Measurements from ENCODE around the gene PLSCR3.

The PLSCR3 gene

DNA sequence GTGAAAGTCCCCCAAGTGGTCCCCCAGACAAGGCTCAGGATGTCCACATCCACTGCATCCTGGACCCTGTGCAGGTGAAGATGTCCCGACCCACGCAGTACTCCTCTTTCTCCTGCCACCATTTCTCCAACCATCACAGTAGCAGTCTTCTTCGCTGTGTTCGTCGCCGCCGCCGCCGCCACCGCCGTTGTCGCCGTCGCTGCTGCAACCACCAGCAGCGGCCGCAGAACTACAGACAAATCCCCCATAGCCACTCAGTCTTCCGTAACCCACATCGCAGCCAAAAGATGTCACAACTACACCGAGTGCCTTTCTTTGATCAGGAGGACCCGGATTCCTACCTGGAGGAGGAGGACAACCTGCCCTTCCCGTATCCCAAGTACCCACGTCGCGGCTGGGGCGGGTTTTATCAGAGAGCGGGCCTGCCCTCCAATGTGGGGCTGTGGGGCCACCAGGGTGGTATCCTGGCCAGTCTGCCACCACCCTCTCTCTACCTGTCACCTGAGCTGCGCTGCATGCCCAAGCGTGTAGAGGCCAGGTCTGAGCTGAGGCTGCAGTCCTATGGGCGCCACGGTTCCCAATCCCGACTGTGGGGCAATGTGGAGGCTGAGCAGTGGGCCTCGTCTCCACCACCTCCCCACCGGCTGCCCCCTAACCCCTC, 32.0 kb upstream of the PLSCR3 start:
- DNase-seq = no peak

DNA sequence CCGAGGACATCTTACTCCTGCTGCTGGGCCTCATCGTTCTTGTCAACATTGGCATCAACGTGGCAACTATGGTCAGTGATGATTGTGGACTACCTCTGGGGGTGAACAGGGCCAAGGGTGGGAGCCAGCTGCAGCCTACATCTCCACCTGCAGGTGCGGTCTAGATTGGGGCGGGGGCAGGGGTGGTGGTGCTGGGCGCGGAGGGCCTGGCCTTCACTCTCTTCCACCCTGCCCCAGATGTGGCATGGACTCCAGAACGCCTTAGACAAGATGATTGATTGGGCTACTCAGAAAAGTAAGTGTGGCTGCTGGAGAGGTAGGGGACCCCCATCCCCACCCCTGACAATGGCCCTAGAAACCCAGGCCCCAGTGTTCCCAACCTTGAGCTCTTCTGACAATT, 31.4 kb upstream of the PLSCR3 start:
- DNase-seq = no peak

DNA sequence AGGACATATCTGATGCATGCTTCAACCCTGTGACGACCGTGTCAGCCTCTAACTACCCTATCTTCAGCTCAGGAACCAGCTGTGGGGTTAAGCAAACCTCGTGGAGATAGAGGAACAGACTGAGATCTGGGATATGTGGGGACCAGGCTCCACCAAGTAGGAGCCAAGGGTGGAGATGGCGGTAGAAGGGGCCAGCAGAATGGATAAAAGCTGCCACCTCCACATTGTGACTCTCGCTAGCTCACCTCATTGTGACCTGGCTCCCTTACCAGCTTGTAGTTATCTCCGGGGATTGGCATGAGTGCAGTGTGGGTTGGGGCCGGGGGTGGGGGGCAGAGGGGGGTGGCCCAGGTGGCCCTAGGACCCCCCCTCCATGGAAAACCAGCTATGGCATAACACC, 31.0 kb upstream of the PLSCR3 start, which contains the start of gene SPEM2:
TSS of gene SPEM2 (plus strand) at position 301 of the 400 bp plus-strand sequence. CDS start at position 374, 73 bp downstream.
- DNase-seq = no peak

DNA sequence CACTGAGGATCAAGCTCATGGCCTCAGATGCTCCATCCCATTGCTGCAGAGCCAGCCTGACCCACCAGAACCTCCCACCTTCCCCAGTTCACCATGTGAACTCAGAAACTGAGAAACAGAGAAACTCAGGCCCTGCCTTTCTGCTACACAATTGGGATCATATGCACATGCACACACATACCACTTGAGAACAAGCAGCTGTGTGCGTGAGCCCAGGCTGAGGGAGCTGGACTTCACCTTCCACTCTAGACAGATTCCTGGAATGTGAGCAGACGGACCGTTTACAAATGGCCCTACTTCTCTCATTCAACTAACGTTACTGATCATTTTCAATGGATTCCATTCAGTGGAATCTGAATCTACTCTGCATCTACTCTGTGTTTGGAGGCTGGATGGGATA, 29.4 kb upstream of the PLSCR3 start:
- DNase-seq = no peak

DNA sequence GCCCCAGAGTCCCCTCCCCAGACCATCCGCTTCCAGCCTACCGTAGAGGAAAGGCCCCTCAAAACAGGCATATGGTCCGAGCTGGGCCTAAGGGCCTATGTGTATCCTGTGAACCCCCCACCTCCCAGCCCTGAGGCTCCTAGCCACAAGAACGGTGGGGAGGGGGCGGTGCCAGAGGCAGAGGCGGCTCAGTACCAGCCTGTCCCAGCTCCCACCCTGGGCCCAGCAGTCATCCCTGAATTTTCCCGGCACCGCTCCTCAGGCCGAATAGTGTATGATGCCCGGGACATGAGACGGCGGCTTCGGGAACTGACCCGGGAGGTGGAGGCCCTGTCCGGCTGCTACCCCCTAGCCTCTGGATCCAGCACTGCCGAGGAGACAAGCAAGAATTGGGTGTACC, 26.9 kb upstream of the PLSCR3 start:
- DNase-seq = no peak

DNA sequence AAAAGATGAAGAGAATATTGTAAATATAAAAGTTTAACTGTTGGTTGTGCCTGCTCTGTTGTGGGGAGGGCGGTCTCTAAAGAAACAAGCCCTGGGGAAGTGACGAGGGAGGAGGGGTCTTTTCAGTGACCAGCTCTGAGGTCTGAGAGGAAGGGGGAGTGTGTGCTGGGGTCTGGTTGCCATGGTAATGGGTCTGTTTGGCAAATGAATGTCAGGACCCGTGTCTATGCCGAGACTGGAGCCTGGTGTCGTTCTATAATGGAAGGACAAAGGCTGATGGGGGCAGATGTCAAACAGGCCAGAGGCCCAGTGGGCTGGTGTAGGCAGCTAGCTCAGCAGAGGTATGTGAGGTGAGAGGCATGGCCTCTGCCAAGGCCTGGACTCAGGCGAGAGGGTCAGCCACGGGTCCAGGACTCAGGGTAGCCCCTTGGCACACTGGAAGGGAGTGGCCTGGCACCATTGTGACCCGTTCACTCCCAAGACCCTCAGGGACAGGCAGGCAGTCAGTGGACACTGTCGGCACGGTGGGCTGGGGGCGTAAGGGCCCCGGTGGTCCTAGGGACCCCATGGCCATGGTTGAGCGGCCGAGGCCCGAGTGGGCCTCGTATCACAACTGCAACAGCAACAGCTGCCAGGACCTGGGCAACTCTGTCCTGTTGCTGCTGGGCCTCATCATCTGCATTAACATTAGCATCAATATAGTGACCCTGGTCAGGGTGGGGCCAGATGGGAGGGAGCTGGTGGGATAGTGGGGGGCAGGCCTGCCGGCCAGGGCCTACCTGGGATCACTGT, 25.7 kb upstream of the PLSCR3 start, which contains the start of gene SPEM1:
TSS of gene SPEM1 (plus strand) at position 506 of the 792 bp plus-strand sequence. CDS start at position 567, 61 bp downstream.
- DNase-seq = no peak

DNA sequence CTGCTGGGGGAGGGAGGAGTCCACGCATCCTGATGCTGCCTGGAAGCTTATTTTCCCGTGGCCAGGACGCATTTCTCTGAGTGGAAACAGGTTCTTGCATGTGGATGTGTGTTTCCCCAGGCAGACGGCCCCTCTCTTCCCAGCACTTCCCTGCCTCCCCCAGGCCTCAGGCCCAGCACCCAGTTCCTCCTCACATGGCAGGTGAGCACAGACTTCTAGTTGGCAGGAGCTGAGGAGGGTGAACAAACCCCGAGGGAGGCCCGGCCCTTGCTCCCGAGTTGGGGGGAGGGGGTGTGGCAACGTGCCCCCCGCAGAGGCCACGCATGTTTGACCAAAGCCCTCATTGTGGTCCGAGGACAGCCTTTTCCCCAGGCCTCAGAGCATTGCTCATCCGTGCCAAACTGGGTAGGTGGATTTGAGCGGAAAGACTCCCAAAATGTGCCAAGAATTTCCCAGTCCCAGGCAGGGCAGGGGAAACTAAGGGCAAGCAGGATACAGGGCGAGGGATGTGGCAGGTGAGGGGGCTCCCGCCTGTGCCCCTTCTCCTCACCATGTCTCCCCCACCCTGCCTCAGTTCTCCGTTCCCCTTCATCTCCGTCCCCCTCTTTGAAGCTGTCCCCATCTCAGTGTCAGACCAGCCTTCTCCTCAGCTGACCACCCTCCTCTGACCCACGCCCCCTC, 24.3 kb upstream of the PLSCR3 start:
- no peak for DNase-seq

DNA sequence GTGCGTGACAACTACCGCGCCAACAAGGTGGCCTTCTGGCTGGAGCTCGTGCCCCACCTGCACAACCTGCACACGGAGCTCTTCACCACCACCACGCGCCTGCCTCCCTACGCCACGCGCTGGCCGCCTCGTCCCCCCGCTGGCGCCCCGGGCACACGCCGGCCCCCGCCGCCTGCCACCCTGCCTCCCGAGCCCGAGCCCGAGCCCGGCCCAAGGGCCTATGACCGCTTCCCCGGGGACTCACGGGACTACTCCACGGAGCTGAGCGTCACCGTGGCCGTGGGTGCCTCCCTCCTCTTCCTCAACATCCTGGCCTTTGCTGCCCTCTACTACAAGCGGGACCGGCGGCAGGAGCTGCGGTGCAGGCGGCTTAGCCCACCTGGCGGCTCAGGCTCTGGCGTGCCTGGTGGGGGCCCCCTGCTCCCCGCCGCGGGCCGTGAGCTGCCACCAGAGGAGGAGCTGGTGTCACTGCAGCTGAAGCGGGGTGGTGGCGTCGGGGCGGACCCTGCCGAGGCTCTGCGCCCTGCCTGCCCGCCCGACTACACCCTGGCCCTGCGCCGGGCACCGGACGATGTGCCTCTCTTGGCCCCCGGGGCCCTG, 22.8 kb upstream of the PLSCR3 start:
- no peak for DNase-seq

DNA sequence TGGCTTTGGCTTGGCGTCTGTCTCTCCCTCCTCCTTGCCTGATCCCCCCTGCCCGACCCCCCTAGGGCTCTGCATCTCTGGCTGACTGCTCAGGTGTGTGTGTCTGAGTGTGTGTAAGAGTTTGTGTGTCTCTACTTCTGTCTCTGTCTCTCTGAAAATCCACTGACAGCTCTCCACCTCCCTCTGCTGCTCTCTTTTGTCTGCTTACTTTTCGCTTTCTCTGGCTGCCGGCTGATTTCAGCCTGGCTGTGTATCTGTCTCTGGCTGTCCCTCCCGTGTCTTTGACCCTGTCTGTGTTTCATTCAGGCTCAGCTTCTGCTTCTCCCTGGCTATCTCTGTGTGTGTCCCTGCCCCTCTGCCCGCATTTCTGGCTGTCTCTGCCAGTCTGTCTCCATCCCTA, 22.0 kb upstream of the PLSCR3 start:
- no peak for DNase-seq

DNA sequence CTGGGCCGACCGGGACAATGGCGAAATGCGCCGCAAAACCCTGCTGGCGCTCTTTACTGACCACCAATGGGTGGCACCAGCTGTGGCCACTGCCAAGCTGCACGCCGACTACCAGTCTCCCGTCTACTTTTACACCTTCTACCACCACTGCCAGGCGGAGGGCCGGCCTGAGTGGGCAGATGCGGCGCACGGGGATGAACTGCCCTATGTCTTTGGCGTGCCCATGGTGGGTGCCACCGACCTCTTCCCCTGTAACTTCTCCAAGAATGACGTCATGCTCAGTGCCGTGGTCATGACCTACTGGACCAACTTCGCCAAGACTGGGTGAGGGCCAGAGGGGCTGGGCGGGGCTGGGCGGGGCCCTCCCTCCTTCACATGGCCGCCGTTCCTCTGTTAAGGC, 21.5 kb upstream of the PLSCR3 start:
- DNase-seq = no peak

DNA sequence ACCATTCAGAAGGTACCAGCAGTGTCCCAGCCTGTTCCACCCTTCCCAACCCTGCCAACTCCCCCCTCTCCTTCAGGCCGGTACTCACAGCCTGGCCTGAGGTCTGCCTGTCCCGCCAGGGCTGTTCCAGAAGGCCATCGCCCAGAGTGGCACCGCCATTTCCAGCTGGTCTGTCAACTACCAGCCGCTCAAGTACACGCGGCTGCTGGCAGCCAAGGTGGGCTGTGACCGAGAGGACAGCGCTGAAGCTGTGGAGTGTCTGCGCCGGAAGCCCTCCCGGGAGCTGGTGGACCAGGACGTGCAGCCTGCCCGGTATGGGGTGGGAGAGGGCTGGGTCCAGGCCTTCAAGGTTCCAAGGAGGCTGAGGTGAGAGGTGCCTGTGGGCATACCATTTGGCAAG, 20.5 kb upstream of the PLSCR3 start:
- no peak for DNase-seq

DNA sequence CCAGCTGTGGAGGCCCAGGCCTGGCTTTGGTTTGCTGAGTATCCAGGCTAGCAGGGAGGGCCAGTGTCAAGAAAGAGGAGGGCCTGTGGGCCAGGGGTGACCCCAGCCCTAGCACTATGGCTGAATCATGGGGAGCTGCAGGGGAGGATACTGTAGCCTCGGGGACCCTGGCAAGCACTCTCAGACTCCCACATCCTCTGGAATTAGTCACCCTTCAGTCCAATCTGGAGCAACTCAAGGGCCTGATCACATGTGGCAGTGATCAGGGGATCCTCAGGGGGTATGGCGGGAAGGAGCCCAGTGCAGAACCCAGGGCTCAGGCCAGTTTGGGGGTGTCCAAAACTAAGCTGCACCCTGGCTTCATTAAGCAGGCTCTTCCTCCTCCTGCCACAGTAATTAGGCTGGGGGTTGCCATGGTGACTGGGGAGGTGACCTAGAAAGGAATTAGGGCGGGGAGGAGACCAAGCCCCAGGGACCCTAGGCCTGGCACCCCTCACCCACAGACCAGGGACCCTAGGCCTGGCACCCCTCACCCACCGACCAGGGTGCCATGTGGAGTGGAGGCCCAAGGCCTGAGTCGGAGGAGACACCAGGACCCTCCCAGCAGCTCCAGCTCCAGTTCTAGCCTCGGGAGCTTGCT, 19.1 kb upstream of the PLSCR3 start:
- no peak for DNase-seq

DNA sequence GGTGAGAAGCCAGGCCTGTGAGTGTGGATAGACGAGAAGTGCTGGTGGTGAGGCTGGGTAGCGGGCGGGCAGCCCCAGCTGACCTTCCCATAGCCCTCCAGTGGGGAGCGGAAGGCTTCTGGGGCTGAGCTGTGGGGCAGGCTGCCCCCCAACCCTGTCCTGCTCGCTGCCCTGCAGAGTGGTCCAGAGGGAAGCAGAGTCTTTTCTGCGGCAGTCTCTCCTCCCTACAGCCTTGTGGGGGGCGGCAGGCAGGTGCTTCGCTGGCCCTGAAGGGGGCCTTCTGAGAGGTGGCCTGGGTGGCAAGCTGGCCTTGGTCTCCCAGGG, 17.1 kb upstream of the PLSCR3 start:
- DNase-seq = no peak

DNA sequence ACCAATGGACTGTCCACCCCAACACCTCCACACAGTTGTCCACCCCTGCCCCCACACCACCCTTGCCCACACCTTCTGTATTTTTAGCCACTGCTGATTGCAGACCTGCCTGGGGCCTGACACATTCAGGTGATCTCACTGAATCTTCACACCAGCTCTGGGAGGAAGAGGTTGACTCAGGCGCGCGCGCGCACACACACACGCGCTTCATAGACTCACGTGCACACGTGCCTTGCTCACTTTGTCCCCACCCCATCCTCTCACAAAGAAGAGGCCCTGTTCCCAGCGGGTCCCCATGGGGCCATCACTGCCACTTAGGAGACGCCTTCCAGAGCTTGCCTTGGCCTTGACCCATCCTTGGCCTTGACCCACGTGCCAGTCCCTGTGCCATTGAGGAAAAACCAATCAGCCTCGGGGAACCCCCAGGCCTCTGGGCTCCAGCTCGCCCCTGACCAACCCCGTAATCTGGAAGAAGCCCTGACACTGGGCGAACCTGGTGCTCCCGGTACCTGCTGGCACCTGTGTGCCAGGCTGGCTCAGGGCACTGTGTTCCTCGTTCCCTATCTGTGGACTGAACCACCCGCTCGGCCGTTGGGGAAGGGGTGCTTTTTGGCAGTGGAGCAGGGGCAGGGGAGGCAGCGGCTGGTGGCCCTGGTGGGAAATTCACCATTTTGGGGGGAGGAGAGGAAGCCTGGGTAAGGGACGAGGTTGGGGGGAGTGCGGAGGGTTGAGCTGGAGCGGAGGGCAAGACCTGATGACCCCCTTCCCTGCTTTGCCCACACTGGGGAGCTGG, 16.5 kb upstream of the PLSCR3 start:
- no peak for DNase-seq

DNA sequence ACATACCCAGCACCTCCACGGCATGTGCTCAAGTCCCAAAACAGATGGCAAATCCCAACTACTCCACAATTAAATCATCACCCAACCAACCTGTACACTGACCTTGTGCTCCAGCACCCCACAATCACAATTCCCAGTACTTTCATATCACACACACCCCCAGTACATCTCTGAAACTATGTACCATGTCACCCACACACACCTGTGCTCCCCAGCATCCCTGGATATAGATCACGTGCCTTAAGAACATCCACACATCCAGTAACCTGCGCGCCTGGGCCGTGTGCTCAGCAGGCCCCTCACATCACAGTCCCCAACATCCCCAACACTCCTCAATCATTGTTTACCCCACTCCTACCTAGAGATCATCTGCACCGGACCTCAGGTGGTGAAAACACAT, 15.4 kb upstream of the PLSCR3 start:
- no peak for DNase-seq

DNA sequence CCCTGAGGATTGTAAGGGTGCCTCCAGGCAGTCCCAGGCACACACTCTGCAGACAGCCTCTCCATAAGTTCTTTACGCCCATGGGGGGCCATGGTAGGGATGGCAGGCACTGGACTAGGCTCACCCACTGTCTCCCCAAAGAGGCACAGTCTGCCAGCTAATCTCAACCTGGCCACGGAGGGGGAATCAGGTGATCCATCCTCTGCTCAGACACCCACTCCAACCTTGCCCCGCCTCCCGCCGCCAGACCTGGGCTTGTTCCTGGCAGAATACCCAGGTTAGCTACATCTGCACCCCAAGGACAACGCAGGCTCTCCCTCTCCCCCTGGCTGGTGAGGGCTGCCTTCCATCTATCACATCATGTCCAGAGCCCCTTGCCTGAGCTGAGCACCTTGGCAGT, 14.5 kb upstream of the PLSCR3 start:
- DNase-seq = no peak

DNA sequence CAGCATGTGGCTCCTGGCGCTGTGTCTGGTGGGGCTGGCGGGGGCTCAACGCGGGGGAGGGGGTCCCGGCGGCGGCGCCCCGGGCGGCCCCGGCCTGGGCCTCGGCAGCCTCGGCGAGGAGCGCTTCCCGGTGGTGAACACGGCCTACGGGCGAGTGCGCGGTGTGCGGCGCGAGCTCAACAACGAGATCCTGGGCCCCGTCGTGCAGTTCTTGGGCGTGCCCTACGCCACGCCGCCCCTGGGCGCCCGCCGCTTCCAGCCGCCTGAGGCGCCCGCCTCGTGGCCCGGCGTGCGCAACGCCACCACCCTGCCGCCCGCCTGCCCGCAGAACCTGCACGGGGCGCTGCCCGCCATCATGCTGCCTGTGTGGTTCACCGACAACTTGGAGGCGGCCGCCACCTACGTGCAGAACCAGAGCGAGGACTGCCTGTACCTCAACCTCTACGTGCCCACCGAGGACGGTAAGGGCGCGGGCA, 14.0 kb upstream of the PLSCR3 start:
- no peak for DNase-seq

DNA sequence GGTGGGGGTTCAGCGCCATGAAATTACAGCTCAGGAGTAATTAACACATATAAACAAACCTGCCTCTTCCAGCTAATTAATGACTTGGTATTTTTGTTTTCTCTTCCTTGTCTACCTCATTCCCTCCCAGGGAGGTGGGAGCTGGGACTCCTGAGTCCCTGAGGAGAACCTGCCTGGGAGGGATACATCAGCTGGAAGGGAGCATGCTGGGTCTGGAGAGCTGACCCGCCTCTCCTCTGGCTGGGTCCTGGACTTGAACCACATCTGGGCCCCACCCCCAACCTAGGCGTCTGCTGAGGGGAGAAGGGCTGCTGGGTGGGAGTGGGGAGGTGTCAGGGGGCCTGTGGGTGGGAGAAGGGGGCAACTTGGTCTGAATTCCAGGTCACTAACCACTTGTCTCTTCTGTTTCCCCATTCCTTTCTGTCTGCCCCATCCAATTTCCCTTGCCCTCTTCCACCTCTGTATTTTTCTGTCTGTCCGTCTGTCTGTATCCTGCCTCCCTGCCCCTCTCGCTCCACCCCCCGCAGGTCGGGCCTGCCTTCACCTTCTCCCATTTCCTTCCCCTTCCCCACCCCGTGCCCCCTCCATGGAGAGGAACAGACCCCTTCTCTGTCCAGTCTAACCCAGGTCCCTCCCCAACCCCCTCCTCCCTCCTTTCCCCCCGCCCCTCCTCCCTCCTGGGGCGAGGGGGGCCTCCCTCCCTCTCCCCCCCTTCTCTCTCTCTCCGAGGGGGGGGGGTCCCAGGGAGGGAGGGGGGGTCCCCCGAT, 13.3 kb upstream of the PLSCR3 start, which contains the start of gene NLGN2:
TSS of gene NLGN2 (plus strand) at position 361 of the 767 bp plus-strand sequence. CDS start 411 bp downstream, outside the sequence.
- DNase-seq = no peak

DNA sequence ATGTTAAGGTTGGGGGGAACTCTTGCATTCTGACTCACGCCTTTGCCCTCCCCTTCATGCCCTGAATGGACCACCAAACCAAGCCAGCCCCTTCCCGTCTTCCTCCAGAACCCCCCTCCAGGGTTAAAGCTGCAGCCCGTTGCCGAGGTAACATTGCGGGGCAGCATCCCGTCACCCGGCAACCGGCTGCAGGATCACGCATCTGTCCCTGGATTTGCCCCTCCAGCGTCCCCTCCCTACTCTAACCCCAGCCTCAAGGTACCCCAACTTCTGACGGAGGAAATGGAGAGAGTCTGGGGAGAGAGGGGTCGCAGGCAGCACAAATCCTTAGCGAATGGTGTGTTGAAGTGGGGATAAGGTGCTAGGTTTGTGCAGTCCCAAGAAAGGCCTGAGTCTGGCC, 12.8 kb upstream of the PLSCR3 start:
- DNase-seq = no peak

DNA sequence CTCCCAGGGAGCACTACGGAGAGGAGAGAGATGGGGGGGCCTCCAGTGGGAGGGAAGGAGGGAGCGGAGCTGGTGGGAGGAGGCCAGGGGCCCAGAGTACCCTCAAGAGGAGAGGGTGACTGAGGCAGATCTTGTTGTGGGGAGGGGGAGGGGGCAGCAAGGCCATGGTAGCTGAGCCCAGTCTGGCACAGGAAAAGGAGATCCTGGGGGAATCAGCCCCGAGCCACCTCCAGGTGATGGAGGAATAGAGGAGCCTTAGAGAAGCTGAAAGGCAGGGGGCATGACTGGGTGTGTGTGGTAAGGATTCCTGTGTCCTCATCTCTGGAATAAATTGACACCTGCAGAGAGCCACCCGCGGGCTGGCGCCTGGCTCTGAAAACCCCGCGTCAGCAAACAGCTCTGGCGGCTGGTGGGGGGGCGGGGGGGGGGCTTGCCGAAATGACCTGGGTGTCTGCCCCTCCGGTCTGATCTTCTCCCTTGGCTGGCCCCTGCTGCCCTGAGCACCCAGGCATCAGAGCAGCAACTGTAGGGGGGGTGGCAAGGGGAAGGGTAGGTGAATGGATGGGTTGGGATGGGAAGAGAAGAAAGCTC, 12.0 kb upstream of the PLSCR3 start:
- DNase-seq = no peak

Measured in SIG-M5 (cell line).